DOHH2 (cell line): ENCODE measurements around the gene EPHB2.

Experiments
- H3F3A ChIP-seq: fragments of 200-600 bp; sonication (generic), shearing (Covaris generic); 2 replicates; pipeline ENCODE4 v1.6.0; 2016; ENCODE audit warnings: antibody characterized with exemption, mild to moderate bottlenecking; ENCODE audit not compliant: control insufficient read depth, insufficient read depth
- H3K27ac ChIP-seq: fragments of 200-600 bp; sonication (generic); 2 replicates; pipeline ENCODE4 v1.5.1; 2014; ENCODE audit warnings: low read depth, mild to moderate bottlenecking, low read length, moderate library complexity
- H3K27me3 ChIP-seq: fragments of 200-600 bp; sonication (generic); 2 replicates; pipeline ENCODE4 v1.6.1; 2014; ENCODE audit warnings: mild to moderate bottlenecking, low read length, mixed read lengths; ENCODE audit not compliant: control insufficient read depth
- H3K36me3 ChIP-seq: fragments of 200-600 bp; sonication (generic); 2 replicates; pipeline ENCODE4 v1.6.1; 2014; ENCODE audit warnings: mild to moderate bottlenecking, low read length, moderate library complexity, mixed read lengths; ENCODE audit not compliant: control insufficient read depth
- H3K4me1 ChIP-seq: fragments of 200-600 bp; sonication (generic); 2 replicates; pipeline ENCODE4 v1.6.1; 2014; ENCODE audit warnings: mild to moderate bottlenecking, low read length, mixed read lengths; ENCODE audit not compliant: control insufficient read depth
- H3K4me2 ChIP-seq: fragments of 200-600 bp; sonication (generic); 2 replicates; pipeline ENCODE4 v1.6.0; 2014; ENCODE audit warnings: mild to moderate bottlenecking, low read length, moderate library complexity
- H3K4me3 ChIP-seq: fragments of 200-600 bp; sonication (generic); 2 replicates; pipeline ENCODE4 v1.5.1; 2014; ENCODE audit warnings: mild to moderate bottlenecking, low read length, mixed read lengths
- H3K79me2 ChIP-seq: fragments of 200-600 bp; sonication (generic); 2 replicates; pipeline ENCODE4 v1.6.1; 2014; ENCODE audit warnings: mild to moderate bottlenecking, low read length, mixed read lengths; ENCODE audit not compliant: control insufficient read depth
- H3K9me2 ChIP-seq: fragments of 200-600 bp; sonication (generic); replicated peaks from 2 replicates; pipeline ENCODE4 v1.6.1; 2014; ENCODE audit warnings: mild to moderate bottlenecking, low read length, mixed read lengths; ENCODE audit not compliant: control insufficient read depth
- H3K9me3 ChIP-seq: fragments of 200-600 bp; sonication (generic); 2 replicates; pipeline ENCODE4 v1.6.1; 2014; ENCODE audit warnings: antibody characterized with exemption, low read length, mixed read lengths; ENCODE audit not compliant: control insufficient read depth, insufficient read depth
- H4K20me1 ChIP-seq: fragments of 200-600 bp; sonication (generic); 2 replicates; pipeline ENCODE4 v1.6.0; 2014; ENCODE audit warnings: low read depth, mild to moderate bottlenecking, antibody characterized with exemption, low read length, moderate library complexity; ENCODE audit not compliant: control insufficient read depth, insufficient read depth
- CTCF ChIP-seq: fragments of 200-600 bp; sonication (generic); IDR thresholded peaks from one replicate; pipeline ENCODE4 v1.5.1; 2014; ENCODE audit warnings: antibody characterized with exemption, mild to moderate bottlenecking, low read depth, low read length; ENCODE audit not compliant: poor library complexity, severe bottlenecking
- EZH2phosphoT487 ChIP-seq: fragments of 200-600 bp; sonication (generic); IDR thresholded peaks from 2 replicates; pipeline ENCODE4 v1.6.1; 2017; ENCODE audit warnings: borderline replicate concordance, mild to moderate bottlenecking, antibody characterized with exemption, low read length, moderate library complexity, mixed read lengths

The EPHB2 gene

GRCh38 chr1:22807340-22807739 lies 96.7 kb downstream of the EPHB2 start:
- Histone ChIP-seq H3K9me3 (no peaks in the 10 kb centered on the region), H3K4me3 (no peak overlapping the region), H3K9me2 (no peaks in the 10 kb centered on the region), H4K20me1 (no peaks in the 10 kb centered on the region), H3K27me3 (no peaks in the 10 kb centered on the region), H3K27ac (no peak overlapping the region), H3K36me3 (no peaks in the 10 kb centered on the region), H3K79me2 (no peaks in the 10 kb centered on the region), H3F3A (no peaks in the 10 kb centered on the region), H3K4me2 (no peak overlapping the region), H3K4me1 (no peaks in the 10 kb centered on the region)
- no peak for TF ChIP-seq CTCF

GRCh38 chr1:22808186-22808675 lies 97.6 kb downstream of the EPHB2 start:
- Histone ChIP-seq H3K9me3 (no peaks in the 10 kb centered on the region), H3K36me3 (no peaks in the 10 kb centered on the region), H3K79me2 (no peaks in the 10 kb centered on the region), H3K9me2 (no peaks in the 10 kb centered on the region), H4K20me1 (no peaks in the 10 kb centered on the region), H3K4me3 (no peak overlapping the region), H3K27ac (no peak overlapping the region), H3K4me1 (no peaks in the 10 kb centered on the region), H3K4me2 (no peak overlapping the region), H3K27me3 (no peaks in the 10 kb centered on the region), H3F3A (no peaks in the 10 kb centered on the region)
- no peak for TF ChIP-seq EZH2phosphoT487
- TF ChIP-seq CTCF = no peak

- no peaks in the 10 kb centered on the region for H3K9me3 ChIP-seq
- H3K36me3 ChIP-seq = no peaks in the 10 kb centered on the region
- H3K27me3 ChIP-seq = no peaks in the 10 kb centered on the region
- no peaks in the 10 kb centered on the region for H4K20me1 ChIP-seq
- H3K79me2 ChIP-seq = no peaks in the 10 kb centered on the region
- H3F3A ChIP-seq = no peaks in the 10 kb centered on the region
- H3K4me2 ChIP-seq = no peak overlapping the region
- H3K4me3 ChIP-seq = no peak overlapping the region
- no peaks in the 10 kb centered on the region for H3K4me1 ChIP-seq
- TF ChIP-seq CTCF = no peak
- TF ChIP-seq EZH2phosphoT487 = no peak
- H3K27ac ChIP-seq = no peak overlapping the region
- no peaks in the 10 kb centered on the region for H3K9me2 ChIP-seq
These were observed 98.2 kb downstream of the EPHB2 start for GRCh38 chr1:22808676-22809483.
